NB4 (cell line): ENCODE data around the gene SHTN1.

Source experiments
- DNase-seq: peaks from one replicate; pipeline ENCODE4 v3.0.0; 2010; ENCODE audit warnings: low read depth
- H3K4me3 ChIP-seq: one replicate; pipeline ENCODE4 v1.5.1; 2011; ENCODE audit warnings: mild to moderate bottlenecking, low read depth, low read length, moderate library complexity
- MYC ChIP-seq: IDR thresholded peaks from 2 replicates; pipeline ENCODE4 v1.6.1; 2011; ENCODE audit warnings: low read depth, low read length
- POLR2A ChIP-seq: IDR thresholded peaks from 2 replicates; pipeline ENCODE4 v1.6.1; 2011; ENCODE audit warnings: mild to moderate bottlenecking; ENCODE audit not compliant: insufficient read length; ENCODE audit errors: extremely low read depth
- TF ChIP-seq, protein P1 (sequence below): IDR thresholded peaks from one replicate; pipeline ENCODE4 v1.5.1; 2012; ENCODE audit warnings: low read depth, low read length
- TF ChIP-seq, protein P2 (sequence below): IDR thresholded peaks from 2 replicates; pipeline ENCODE4 v1.6.1; 2011; ENCODE audit warnings: low read depth, low read length

Gene SHTN1

DNA sequence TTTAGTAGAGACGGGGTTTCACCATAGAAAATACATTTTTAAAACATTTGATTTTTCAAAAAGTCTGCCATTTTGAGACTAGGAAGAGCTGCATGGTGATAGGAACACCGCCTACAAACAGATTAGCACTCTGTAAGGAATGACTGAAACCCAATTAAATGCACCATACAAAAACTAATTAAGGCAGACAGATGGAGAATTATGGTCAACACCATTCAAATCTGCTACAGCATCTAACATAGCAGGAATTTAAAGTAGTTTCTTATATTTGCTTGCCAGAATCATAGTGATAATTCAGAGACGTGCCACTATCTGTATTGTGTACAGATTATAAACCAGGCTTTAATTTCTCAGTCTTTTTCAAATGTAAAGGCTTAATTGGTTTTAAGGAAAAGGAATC lies 87.5 kb downstream of the SHTN1 start:
- TF ChIP-seq MYC (no peak), POLR2A (no peak)
- TF ChIP-seq, protein P1, sequence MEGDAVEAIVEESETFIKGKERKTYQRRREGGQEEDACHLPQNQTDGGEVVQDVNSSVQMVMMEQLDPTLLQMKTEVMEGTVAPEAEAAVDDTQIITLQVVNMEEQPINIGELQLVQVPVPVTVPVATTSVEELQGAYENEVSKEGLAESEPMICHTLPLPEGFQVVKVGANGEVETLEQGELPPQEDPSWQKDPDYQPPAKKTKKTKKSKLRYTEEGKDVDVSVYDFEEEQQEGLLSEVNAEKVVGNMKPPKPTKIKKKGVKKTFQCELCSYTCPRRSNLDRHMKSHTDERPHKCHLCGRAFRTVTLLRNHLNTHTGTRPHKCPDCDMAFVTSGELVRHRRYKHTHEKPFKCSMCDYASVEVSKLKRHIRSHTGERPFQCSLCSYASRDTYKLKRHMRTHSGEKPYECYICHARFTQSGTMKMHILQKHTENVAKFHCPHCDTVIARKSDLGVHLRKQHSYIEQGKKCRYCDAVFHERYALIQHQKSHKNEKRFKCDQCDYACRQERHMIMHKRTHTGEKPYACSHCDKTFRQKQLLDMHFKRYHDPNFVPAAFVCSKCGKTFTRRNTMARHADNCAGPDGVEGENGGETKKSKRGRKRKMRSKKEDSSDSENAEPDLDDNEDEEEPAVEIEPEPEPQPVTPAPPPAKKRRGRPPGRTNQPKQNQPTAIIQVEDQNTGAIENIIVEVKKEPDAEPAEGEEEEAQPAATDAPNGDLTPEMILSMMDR, result no peak
- TF ChIP-seq, protein P2, sequence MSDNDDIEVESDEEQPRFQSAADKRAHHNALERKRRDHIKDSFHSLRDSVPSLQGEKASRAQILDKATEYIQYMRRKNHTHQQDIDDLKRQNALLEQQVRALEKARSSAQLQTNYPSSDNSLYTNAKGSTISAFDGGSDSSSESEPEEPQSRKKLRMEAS, result no peak
- no peak overlapping the region for H3K4me3 ChIP-seq
- no peak for DNase-seq

DNA sequence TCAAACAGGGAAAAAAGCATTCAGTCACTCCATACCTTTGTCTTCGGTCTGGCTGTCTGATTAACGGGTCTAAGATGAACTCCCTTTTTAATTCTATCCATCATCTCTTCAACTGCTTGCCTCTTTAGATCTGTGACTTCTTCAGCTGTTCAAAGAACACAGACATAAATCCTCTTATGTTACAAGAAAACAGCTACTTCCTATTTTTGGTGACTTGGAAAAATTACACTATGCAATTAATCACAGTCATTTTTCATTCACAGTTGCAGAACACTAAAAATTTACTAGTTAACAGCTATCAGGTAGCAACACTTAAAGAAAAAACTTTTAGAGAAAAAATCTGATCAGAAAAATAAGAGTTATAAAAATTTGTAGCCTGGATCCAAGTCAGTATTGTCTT lies 89.6 kb downstream of the SHTN1 start:
- no peak overlapping the region for H3K4me3 ChIP-seq
- TF ChIP-seq MYC, result no peak
- DNase-seq, result no peak

DNA sequence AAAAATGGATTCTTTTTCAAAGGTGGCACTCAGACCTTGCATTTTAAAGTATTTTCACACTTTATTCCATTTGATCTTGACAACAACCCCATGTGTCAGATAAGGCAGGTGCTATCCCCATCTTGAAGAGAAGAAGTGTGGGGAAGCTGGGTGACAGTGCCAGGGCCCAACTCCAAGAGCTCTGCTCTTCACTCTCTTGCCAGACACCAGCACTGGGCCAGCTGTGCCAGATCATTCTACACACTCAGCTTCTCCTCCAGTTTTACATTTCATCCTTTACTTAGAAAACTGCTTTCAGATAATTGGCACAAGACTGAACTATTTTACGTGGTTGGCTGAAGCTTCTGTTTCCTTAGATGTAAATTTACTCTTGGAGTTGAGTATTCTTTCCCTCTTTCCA lies 91.3 kb downstream of the SHTN1 start:
- no peak for DNase-seq
- no peak for TF ChIP-seq POLR2A

DNA sequence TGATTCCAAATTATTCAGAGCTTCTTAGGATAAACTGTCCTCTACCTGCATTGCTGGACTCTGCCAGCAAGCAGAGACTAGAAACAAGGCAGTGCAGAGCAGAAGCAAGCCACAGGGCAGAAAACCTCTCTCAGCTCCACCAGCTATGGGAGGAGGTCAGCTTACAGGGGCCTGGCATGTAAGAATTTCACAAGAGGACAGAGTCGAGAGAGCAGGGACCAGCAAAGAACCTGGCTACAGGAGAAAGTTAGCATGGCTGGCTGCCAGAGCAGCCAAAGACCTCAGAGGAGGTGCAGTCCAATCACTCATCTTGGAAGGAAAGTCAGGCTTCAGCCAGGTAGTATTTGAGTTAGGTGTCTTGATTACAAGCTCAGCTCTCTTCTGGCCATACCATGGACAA lies 92.8 kb downstream of the SHTN1 start:
- TF ChIP-seq, protein P2, result no peak
- TF ChIP-seq, protein P1, result no peak
- TF ChIP-seq MYC (no peak), POLR2A (no peak)
- no peak overlapping the region for H3K4me3 ChIP-seq
- no peak for DNase-seq

More for the DNA sequence above, 91.3 kb downstream of the SHTN1 start:
- no peak overlapping the region for H3K4me3 ChIP-seq

DNA sequence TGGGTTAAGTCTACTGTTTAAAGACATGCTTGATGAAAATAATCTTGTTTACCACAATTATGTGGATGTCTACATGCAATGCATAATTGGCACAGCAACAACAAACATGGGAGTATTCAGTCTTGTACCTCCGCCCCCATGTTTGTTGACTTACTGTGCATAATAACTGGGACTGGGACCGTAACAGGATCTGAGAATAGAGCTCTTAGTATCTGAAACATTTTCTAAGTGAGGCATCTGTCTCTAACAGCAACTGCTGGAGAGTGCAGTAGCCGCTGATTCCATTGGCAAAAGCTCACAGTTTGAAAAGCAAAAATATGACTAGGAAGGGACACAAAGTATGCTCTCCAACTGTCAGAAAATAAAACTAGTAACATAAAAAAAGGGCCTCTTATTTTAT lies 94.1 kb downstream of the SHTN1 start:
- TF ChIP-seq, protein P2, result no peak
- TF ChIP-seq POLR2A, result no peak
- TF ChIP-seq MYC, result no peak
- TF ChIP-seq, protein P1, result no peak
- DNase-seq, result no peak
- H3K4me3 ChIP-seq, result no peak overlapping the region

DNA sequence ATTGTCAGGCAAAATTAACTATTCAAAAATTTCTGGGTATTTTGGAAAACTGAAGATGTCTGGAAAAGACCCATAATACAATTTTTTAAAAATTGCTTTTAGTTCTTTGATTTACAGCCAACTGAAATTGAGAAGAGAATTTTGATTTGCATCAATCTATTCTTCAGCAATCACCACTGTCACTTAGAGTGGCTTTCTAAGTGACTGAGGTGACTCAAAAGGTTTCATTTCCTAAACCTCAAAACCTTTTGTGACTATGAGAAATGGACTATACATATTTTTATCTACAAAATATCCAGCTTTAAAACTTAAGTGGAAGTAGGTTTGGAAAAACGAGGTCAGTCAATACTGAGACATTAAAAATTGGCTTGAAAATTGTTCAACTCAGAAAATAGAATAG lies 95.7 kb downstream of the SHTN1 start:
- no peak for DNase-seq
- TF ChIP-seq, protein P1, result no peak
- TF ChIP-seq POLR2A (no peak), MYC (no peak)
- TF ChIP-seq, protein P2, result no peak
- no peak overlapping the region for H3K4me3 ChIP-seq

DNA sequence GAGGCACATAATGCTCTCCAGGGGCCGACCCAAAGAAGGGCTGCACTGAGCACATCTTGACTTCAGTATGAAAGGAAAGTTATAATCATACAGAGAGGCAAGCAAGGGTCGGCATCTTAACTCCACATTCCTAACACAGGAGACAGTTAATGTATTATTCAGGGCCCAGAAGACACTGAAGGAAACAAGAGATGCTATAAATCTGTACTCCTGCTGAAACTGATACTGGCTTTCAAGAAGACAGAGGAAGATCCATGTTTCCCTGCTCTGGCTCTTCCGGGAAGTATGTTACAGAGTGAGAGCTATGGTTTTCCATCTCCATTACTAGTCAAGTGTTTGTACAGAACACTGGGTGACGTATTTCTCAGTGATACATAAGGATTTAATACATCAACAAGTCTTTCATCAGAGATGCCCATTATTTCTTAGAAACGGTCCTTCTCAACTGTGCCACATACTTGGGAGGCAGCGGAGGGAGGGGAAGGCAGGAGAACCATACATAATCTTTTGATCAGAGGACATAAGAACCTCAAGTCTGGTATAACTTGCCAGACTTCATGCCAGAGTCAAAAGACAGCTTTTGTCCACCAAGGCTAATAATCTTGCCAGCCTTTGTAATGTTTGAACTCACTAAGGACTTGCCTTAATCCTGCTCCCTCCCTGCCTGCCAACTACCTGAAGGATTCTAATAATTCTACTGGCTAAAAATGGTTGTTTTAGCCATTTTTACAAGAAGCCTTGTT lies 97.6 kb downstream of the SHTN1 start:
- TF ChIP-seq, protein P2, result no peak
- TF ChIP-seq POLR2A, result no peak
- TF ChIP-seq, protein P1, result no peak
- H3K4me3 ChIP-seq, result no peak overlapping the region
- no peak for DNase-seq
